Bronchial epithelial cell (primary cell): Measurements from ENCODE around the gene RAMP3. TPM values are rescaled to one million over a fixed set of nuclear protein-coding genes. Genes with fewer than 3 reads are reported as not detected.

Experiments
- DNase-seq: peaks from one replicate; pipeline ENCODE4 v3.0.0-alpha.2; 2010; ENCODE audit warnings: low read depth
- FAIRE-seq: peaks from 2 replicates; lab custom pipeline; 2011; peaks lifted over from hg19 to GRCh38; lab: Jason Lieb, UNC
- H3K27me3 ChIP-seq: 2 replicates; pipeline ENCODE4 v1.5.1; 2011; ENCODE audit warnings: low read length; ENCODE audit not compliant: control insufficient read depth, insufficient read depth
- H3K36me3 ChIP-seq: 2 replicates; pipeline ENCODE4 v1.5.1; 2011; ENCODE audit warnings: low read length; ENCODE audit not compliant: control insufficient read depth, insufficient read depth
- H3K4me3 ChIP-seq: 2 replicates; pipeline ENCODE4 v1.5.1; 2011; ENCODE audit warnings: mild to moderate bottlenecking, low read depth, low read length, control low read depth
- CTCF ChIP-seq: IDR thresholded peaks from 2 replicates; pipeline ENCODE4 v1.5.1; 2011; ENCODE audit warnings: mild to moderate bottlenecking, moderate library complexity, low read length, control low read depth, inconsistent platforms; ENCODE audit not compliant: insufficient read depth, severe bottlenecking
- total RNA-seq: library from RNA; depleted of rRNA; stranded (reverse); fragments of >200 nt; gene quantifications from 2 replicates; pipeline ENCODE4 v1.2.1, GENCODE V29; 2014

RAMP3 gene
- total RNA-seq, 1 donor from 2014 or later: not detected

GRCh38 chr7:45211066-45211465 is 53.5 kb downstream of the RAMP3 start:
- Histone ChIP-seq H3K36me3 (no peaks in the 10 kb centered on the region), H3K4me3 (no peak overlapping the region), H3K27me3 (peaks cover 2% of the 10 kb centered on the region)
- no peak for FAIRE-seq
- DNase-seq: no peak
- no peak for TF ChIP-seq CTCF

GRCh38 chr7:45211958-45212357 is 54.4 kb downstream of the RAMP3 start:
- DNase-seq: no peak
- Histone ChIP-seq H3K27me3 (peaks cover 4% of the 10 kb centered on the region), H3K36me3 (no peaks in the 10 kb centered on the region), H3K4me3 (no peak overlapping the region)
- TF ChIP-seq CTCF: no peak
- no peak for FAIRE-seq

- Histone ChIP-seq H3K27me3 (peaks cover 4% of the 10 kb centered on the region), H3K4me3 (no peak overlapping the region), H3K36me3 (no peaks in the 10 kb centered on the region)
- no peak for TF ChIP-seq CTCF
- FAIRE-seq: no peak
- DNase-seq: no peak
These were observed 55.0 kb downstream of the RAMP3 start for GRCh38 chr7:45212606-45213005.

GRCh38 chr7:45215601-45216062 is 58.0 kb downstream of the RAMP3 start:
- FAIRE-seq (no peak), DNase-seq (no peak)
- Histone ChIP-seq H3K36me3 (no peaks in the 10 kb centered on the region), H3K4me3 (no peak overlapping the region), H3K27me3 (peaks cover 4% of the 10 kb centered on the region)
- no peak for TF ChIP-seq CTCF

GRCh38 chr7:45216181-45216580 is 58.6 kb downstream of the RAMP3 start:
- no peaks in the 10 kb centered on the region for H3K36me3 ChIP-seq
- DNase-seq: no peak
- no peak overlapping the region for H3K4me3 ChIP-seq
- no peak for TF ChIP-seq CTCF
- H3K27me3 ChIP-seq: peaks cover 4% of the 10 kb centered on the region
- FAIRE-seq: no peak

GRCh38 chr7:45216622-45217165 is 59.1 kb downstream of the RAMP3 start:
- no peak for DNase-seq
- no peak for FAIRE-seq
- H3K27me3 ChIP-seq: peaks cover 4% of the 10 kb centered on the region
- TF ChIP-seq CTCF: no peak
- H3K36me3 ChIP-seq: no peaks in the 10 kb centered on the region
- no peak overlapping the region for H3K4me3 ChIP-seq
